ENCODE data around the gene MDN1. TPM values are rescaled to one million over a fixed set of nuclear protein-coding genes. Genes with fewer than 3 reads are reported as not detected.

MDN1 gene
- total RNA-seq, 1 donor from 2014 or later = 22.9 TPM

DNA sequence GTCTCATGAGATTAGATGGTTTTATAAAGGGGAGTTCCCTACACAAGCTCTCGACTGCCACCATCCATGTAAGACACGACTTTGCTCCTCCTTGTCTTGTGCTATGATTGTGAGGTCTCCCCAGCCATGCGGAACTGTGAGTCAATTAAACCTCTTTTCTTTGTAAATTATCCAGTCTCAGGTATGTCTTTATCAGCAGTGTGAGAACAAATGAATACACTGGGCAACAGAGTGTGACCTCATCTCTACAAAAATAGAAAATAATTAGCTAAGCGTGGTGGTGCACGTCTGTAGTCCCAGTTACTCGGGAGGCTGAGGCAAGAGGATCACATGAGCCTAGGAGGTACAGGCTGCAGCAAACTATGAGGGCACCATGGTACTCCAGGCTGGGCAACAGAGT, 51.3 kb downstream of the MDN1 start:
- Histone ChIP-seq H3K4me3 (no peak overlapping the region), H3K9me3 (replicated peaks) (no peaks in the 10 kb centered on the region), H3K27ac (replicated peaks) (no peak overlapping the region), H3K36me3 (peaks cover 89% of the 10 kb centered on the region), H3K27me3 (ENCODE audit: low read depth) (no peaks in the 10 kb centered on the region), H3K4me1 (no peaks in the 10 kb centered on the region)
- TF ChIP-seq, protein P1, sequence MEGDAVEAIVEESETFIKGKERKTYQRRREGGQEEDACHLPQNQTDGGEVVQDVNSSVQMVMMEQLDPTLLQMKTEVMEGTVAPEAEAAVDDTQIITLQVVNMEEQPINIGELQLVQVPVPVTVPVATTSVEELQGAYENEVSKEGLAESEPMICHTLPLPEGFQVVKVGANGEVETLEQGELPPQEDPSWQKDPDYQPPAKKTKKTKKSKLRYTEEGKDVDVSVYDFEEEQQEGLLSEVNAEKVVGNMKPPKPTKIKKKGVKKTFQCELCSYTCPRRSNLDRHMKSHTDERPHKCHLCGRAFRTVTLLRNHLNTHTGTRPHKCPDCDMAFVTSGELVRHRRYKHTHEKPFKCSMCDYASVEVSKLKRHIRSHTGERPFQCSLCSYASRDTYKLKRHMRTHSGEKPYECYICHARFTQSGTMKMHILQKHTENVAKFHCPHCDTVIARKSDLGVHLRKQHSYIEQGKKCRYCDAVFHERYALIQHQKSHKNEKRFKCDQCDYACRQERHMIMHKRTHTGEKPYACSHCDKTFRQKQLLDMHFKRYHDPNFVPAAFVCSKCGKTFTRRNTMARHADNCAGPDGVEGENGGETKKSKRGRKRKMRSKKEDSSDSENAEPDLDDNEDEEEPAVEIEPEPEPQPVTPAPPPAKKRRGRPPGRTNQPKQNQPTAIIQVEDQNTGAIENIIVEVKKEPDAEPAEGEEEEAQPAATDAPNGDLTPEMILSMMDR (IDR thresholded peaks at IDR 0.05; ENCODE audit: borderline replicate concordance) = no peak
- intact Hi-C loops (cut with micrococcal nuclease) = no loop called here
- no peak for DNase-seq

DNA sequence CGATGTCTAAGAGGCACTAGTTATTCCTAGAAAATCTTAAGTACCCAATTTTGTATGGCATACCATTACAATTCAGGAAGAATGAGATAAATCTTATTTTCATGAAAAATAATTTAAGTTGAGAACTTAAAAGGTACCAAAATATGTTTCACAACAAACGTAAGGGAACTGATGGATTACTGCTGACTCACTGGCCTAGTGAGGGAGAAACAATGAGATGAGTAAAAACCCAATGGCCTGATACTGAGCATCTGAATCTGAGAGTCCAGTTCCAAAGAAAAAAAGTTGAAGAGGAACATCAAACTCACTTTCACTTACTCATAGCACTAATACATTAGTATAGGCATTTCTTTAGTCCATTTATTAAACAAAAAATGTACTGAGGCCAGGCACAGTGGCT, 56.0 kb downstream of the MDN1 start:
- intact Hi-C loops (cut with micrococcal nuclease) = no loop called here
- Histone ChIP-seq H3K27me3 (ENCODE audit: low read depth) (no peaks in the 10 kb centered on the region), H3K4me3 (no peak overlapping the region), H3K36me3 (peaks cover 69% of the 10 kb centered on the region), H3K27ac (replicated peaks) (no peak overlapping the region), H3K9me3 (replicated peaks) (no peaks in the 10 kb centered on the region), H3K4me1 (peaks cover 33% of the 10 kb centered on the region)
- TF ChIP-seq, protein P1 (IDR thresholded peaks at IDR 0.05; ENCODE audit: borderline replicate concordance) = no peak
- DNase-seq = no peak

DNA sequence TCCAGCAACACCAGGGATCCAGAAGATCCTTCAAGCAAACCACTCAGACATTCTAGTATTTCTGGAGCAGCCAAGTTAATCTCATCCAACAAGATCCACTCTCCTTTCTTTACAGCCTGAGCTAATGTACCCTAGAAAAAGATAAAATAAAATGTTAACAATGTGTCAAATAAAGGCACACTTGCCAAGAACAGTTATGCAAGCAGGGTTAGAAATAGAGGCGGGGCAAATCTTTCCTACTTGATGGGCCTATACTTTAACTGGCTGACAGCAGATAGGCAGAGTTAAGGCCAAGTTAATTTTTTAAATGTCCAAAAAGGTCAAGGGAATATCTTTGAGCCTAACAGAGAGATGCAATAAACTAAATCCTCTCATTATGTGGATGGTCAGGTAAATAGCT, 60.8 kb downstream of the MDN1 start:
- peaks cover 64% of the 10 kb centered on the region for H3K36me3 ChIP-seq

DNA sequence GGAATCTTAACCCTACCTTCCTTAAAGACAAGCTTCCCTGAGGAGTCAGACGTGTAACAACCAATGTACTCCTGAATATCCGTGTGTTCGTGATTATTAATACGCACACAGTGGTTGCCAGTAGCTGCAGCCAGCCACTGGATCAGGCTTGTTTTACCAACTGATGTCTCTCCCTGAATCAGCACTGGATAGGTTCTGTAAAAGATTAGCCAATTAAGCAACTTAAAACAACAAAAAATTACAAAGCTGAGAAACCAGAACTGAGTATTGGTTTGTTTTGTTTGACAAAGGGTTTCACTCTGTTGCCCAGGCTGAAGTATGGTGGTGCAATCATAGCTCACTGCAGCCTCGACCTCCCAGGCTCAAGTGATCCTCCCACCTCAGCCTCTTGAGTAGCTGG, 69.3 kb downstream of the MDN1 start:
- peaks cover 86% of the 10 kb centered on the region for H3K36me3 ChIP-seq
- H3K4me1 ChIP-seq = no peaks in the 10 kb centered on the region
- DNase-seq = no peak
- no peak overlapping the region for H3K27ac ChIP-seq (replicated peaks)
- no peaks in the 10 kb centered on the region for H3K27me3 ChIP-seq (ENCODE audit: low read depth)
- intact Hi-C loops (cut with micrococcal nuclease) = no loop called here
- no peaks in the 10 kb centered on the region for H3K9me3 ChIP-seq (replicated peaks)
- TF ChIP-seq, protein P1 (IDR thresholded peaks at IDR 0.05; ENCODE audit: borderline replicate concordance) = no peak
- no peak overlapping the region for H3K4me3 ChIP-seq

More for the DNA sequence above, 60.8 kb downstream of the MDN1 start:
- intact Hi-C loops (cut with micrococcal nuclease) = no loop called here
- TF ChIP-seq, protein P1 (IDR thresholded peaks at IDR 0.05; ENCODE audit: borderline replicate concordance) = no peak
- H3K4me3 ChIP-seq = no peak overlapping the region
- peak overlapping the region; percentile 80 for H3K27ac ChIP-seq (replicated peaks)
- no peak for DNase-seq
- no peaks in the 10 kb centered on the region for H3K27me3 ChIP-seq (ENCODE audit: low read depth)
- H3K9me3 ChIP-seq (replicated peaks) = no peaks in the 10 kb centered on the region
- H3K4me1 ChIP-seq = peaks cover 42% of the 10 kb centered on the region

DNA sequence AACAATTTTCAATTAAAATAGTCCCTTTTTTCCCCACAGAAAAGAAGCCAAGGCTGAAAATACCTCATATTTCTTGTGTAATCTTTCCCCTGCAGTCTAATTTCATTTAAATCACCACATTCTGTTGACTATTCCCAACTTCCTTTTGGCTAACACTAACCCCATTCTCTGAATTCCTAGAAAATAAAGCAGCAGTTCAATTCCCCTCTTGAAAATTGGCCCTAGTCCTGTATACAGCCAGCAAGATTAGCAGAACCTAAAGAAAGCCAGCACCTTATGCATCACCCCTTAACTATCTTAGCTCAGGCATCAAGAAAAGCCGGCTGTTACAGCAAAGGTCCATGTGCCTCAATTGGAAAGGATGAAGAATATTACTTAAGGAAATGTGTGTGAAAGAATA, 69.7 kb downstream of the MDN1 start:
- no peak for DNase-seq
- H3K4me3 ChIP-seq = no peak overlapping the region
- no peaks in the 10 kb centered on the region for H3K4me1 ChIP-seq
- no peaks in the 10 kb centered on the region for H3K27me3 ChIP-seq (ENCODE audit: low read depth)
- no peaks in the 10 kb centered on the region for H3K9me3 ChIP-seq (replicated peaks)
- intact Hi-C loops (cut with micrococcal nuclease) = no loop called here
- TF ChIP-seq, protein P1 (IDR thresholded peaks at IDR 0.05; ENCODE audit: borderline replicate concordance) = no peak
- peaks cover 90% of the 10 kb centered on the region for H3K36me3 ChIP-seq
- H3K27ac ChIP-seq (replicated peaks) = no peak overlapping the region

DNA sequence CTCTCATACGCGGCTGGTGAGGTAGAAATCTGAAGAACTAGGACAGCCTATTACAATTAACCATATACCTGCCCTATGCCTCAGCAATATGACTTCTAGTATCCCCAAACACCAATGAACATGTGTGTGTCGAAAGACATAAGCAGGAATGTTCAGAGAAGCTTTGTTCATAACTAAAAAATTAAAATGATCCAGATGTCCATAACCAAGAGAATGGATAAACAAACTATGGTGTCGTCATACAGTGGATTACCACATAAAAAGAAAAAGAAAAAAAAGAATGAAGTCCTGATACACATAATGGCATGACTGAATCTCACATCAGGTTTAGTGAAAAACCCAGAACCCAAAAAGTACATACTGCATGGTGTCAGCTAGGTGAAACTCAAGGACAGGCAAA, 73.9 kb downstream of the MDN1 start:
- intact Hi-C loops (cut with micrococcal nuclease) = no loop called here
- no peak overlapping the region for H3K27ac ChIP-seq (replicated peaks)

More for the DNA sequence above, 73.9 kb downstream of the MDN1 start:
- Histone ChIP-seq H3K4me1 (no peaks in the 10 kb centered on the region), H3K9me3 (replicated peaks) (no peaks in the 10 kb centered on the region), H3K36me3 (peaks cover 97% of the 10 kb centered on the region), H3K27me3 (ENCODE audit: low read depth) (no peaks in the 10 kb centered on the region), H3K4me3 (no peak overlapping the region)
- DNase-seq = no peak
- TF ChIP-seq, protein P1 (IDR thresholded peaks at IDR 0.05; ENCODE audit: borderline replicate concordance) = no peak
